GM06990 (cell line): ENCODE measurements around the gene KLC1.

ENCODE experiments used
- DNase-seq: peaks from one replicate; pipeline ENCODE4 v3.0.0-alpha.2; 2011; ENCODE audit not compliant: insufficient read length; ENCODE audit errors: extremely low read depth
- H3K27me3 ChIP-seq: replicated peaks from 2 replicates; pipeline ENCODE4 v1.6.0; 2011; ENCODE audit warnings: low read length; ENCODE audit not compliant: control insufficient read depth, insufficient read depth
- H3K36me3 ChIP-seq: 2 replicates; pipeline ENCODE4 v1.5.1; 2011; ENCODE audit warnings: low read length; ENCODE audit not compliant: control insufficient read depth, insufficient read depth
- H3K4me3 ChIP-seq: replicated peaks from 2 replicates; pipeline ENCODE4 v1.5.1; 2011; ENCODE audit warnings: low read depth, mild to moderate bottlenecking, control low read depth, low read length
- CTCF ChIP-seq: IDR thresholded peaks from 2 replicates; pipeline ENCODE4 v1.5.1; 2011; ENCODE audit warnings: low read length, control low read depth, mild to moderate bottlenecking, inconsistent platforms; ENCODE audit not compliant: insufficient read depth, poor library complexity, severe bottlenecking

Gene KLC1

DNA sequence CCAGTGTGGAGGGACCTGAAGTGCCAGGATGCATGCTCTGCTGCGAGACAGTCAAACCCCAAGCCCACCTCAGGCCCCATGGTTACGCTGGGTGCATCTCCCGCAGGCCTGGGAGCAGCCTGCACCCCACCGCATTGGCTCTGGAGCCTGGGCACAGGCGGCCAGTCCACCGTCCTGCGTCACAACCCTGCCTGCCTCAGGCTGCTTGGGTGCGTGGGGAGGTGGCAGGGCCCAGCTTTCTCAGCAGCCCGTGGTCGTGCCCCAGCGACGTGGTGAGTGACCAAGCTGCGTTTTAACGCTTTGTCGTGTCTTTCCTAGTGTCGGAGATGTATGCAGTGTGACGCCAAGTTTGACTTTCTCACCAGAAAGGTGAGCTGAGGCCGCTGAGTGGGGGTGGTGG lies 97.5 kb downstream of the KLC1 start:
- no peak for DNase-seq
- no peak for TF ChIP-seq CTCF
- H3K36me3 ChIP-seq, result peaks cover 5% of the 10 kb centered on the region

DNA sequence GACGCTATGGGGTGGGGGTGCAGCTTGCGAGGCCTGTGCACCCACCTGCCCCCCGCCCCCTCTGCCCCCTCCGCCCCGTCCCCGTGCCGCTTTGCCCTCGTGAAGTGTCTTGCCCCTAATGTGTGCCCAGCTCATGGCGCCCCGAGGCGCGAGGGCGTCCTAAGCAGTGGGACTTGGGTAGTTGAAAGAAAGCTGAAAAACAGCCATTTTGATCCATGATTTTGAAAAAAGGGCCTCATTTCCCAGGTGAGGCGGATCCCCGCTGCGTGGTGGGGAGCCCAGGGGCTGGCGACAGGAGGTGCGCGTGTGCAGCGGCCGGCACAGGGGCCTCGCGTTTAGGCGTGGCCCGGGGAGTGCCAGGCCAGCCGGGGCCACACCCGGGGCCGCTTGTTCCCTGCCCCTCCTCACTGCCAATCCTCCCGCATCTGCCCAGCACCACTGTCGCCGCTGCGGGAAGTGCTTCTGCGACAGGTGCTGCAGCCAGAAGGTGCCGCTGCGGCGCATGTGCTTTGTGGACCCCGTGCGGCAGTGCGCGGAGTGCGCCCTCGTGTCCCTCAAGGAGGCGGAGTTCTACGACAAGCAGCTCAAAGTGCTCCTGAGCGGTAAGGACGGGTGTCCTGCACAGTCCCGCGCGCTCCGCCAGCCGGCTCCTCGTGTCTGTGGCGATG lies 98.4 kb downstream of the KLC1 start:
- DNase-seq, result no peak
- H3K4me3 ChIP-seq, result no peak overlapping the region
- no peak for TF ChIP-seq CTCF
- H3K27me3 ChIP-seq, result no peaks in the 10 kb centered on the region
- peaks cover 7% of the 10 kb centered on the region for H3K36me3 ChIP-seq

More for the DNA sequence above, 97.5 kb downstream of the KLC1 start:
- Histone ChIP-seq H3K4me3 (no peak overlapping the region), H3K27me3 (no peaks in the 10 kb centered on the region)

GRCh38 chr14:103728141-103728540 lies 99.1 kb downstream of the KLC1 start:
- no peak for TF ChIP-seq CTCF
- DNase-seq, result no peak
- no peak overlapping the region for H3K4me3 ChIP-seq
- peaks cover 11% of the 10 kb centered on the region for H3K36me3 ChIP-seq
- no peaks in the 10 kb centered on the region for H3K27me3 ChIP-seq

- no peak for TF ChIP-seq CTCF
- Histone ChIP-seq H3K4me3 (no peak overlapping the region), H3K27me3 (no peaks in the 10 kb centered on the region), H3K36me3 (peaks cover 11% of the 10 kb centered on the region)
- DNase-seq, result no peak
Measured at GRCh38 chr14:103728721-103729120, 99.7 kb downstream of the KLC1 start.

- H3K36me3 ChIP-seq, result peaks cover 13% of the 10 kb centered on the region
- H3K4me3 ChIP-seq, result no peak overlapping the region
- no peaks in the 10 kb centered on the region for H3K27me3 ChIP-seq
- TF ChIP-seq CTCF, result no peak
- no peak for DNase-seq
Measured at GRCh38 chr14:103729496-103730448, 100.8 kb downstream of the KLC1 start.
